HepG2 (cell line): ENCODE data around the gene GSDME. TPM values are rescaled to one million over a fixed set of nuclear protein-coding genes. Genes with fewer than 3 reads are reported as not detected.

Source experiments
- ATAC-seq: fragments of 200-7000 bp; cut with Tn5 transposase; 3 replicates; pipeline ENCODE4 v1.9.1; 2020; ENCODE audit warnings: mild to moderate bottlenecking, moderate library complexity
- BruUV-seq: library from RNA; stranded (reverse); fragments of 400-500 nt; replicated peaks from 2 replicates; lab custom pipeline; 2021; lab: Mats Ljungman, UMichigan
- CTCF ChIA-PET: fragments of 300-600 bp; formaldehyde crosslinking; extraction: SDS; loops from one replicate; lab custom pipeline; 2021; ENCODE audit warnings: low total read pairs, inconsistent platforms, low intra/inter-chr PET ratio; lab: Yijun Ruan, JAX
- POLR2A ChIA-PET: fragments of 350-600 bp; sonication (Branson Sonifier 250); formaldehyde crosslinking; loops from one replicate; lab custom pipeline; 2020; ENCODE audit warnings: antibody characterized with exemption, inconsistent platforms; lab: Yijun Ruan, JAX
- DNase-seq: peaks from one replicate; pipeline ENCODE4 v3.0.0-alpha.2; 2015; ENCODE audit warnings: low spot score
- FAIRE-seq: peaks from 3 replicates; lab custom pipeline; 2011; peaks lifted over from hg19 to GRCh38; lab: Jason Lieb, UNC
- H2AFZ ChIP-seq: one replicate; pipeline ENCODE4 v1.6.1; 2011; ENCODE audit warnings: low read length, inconsistent platforms
- H3K27ac ChIP-seq: fragments of 300-600 bp; 3 replicates; pipeline ENCODE4 v1.8.0; 2011; ENCODE audit warnings: mixed run types, mild to moderate bottlenecking, mixed read lengths, low read length, inconsistent platforms; ENCODE audit not compliant: insufficient read depth; ENCODE audit errors: extremely low read length
- H3K27me3 ChIP-seq, 2 experiments: fragments of 200-600 bp in 1 of 2; 2 replicates in 1 of 2; 3 replicates in 1 of 2; pipeline versions ENCODE4 v1.6.0 to v1.8.0; 2011; ENCODE audit warnings: low read length in 2 of 2, mild to moderate bottlenecking in 2 of 2, moderate library complexity in 2 of 2, inconsistent platforms in 1 of 2; ENCODE audit not compliant: insufficient read depth in 2 of 2, control insufficient read depth in 1 of 2
- H3K36me3 ChIP-seq, 2 experiments: fragments of 200-600 bp in 1 of 2; replicated peaks in 1 of 2; 2 replicates in 1 of 2; 3 replicates in 1 of 2; pipeline versions ENCODE4 v1.5.1 to v1.8.0; 2011; ENCODE audit warnings: low read length in 2 of 2, inconsistent platforms in 1 of 2; ENCODE audit not compliant: insufficient read depth in 2 of 2, control insufficient read depth in 1 of 2
- H3K4me1 ChIP-seq: 2 replicates; pipeline ENCODE4 v1.5.1; 2012; ENCODE audit warnings: low read length, inconsistent platforms; ENCODE audit not compliant: insufficient read depth
- H3K4me2 ChIP-seq: 2 replicates; pipeline ENCODE4 v1.6.0; 2011; ENCODE audit warnings: low read depth, low read length, inconsistent platforms
- H3K4me3 ChIP-seq, 3 experiments: fragments of 200-600 bp in 1 of 3; sonication (generic), shearing (Covaris generic) in 1 of 3; replicated peaks in 1 of 3; 2 replicates each; pipeline ENCODE4 v1.5.1; 2011 to 2016; ENCODE audit warnings: low read length in 3 of 3, inconsistent platforms in 2 of 3, low read depth in 2 of 3, mild to moderate bottlenecking in 2 of 3, control low read depth in 1 of 3, mixed read lengths in 1 of 3; ENCODE audit not compliant: insufficient read depth in 1 of 3
- H3K79me2 ChIP-seq: one replicate; pipeline ENCODE4 v1.6.1; 2011; ENCODE audit warnings: low read length, inconsistent platforms; ENCODE audit not compliant: insufficient read depth
- H3K9ac ChIP-seq: 2 replicates; pipeline ENCODE4 v1.6.0; 2011; ENCODE audit warnings: mild to moderate bottlenecking, low read depth, low read length, inconsistent platforms; ENCODE audit not compliant: insufficient read depth
- H3K9me3 ChIP-seq: 2 replicates; pipeline ENCODE4 v1.5.1; 2012; ENCODE audit warnings: mild to moderate bottlenecking, low read length
- H4K20me1 ChIP-seq: 2 replicates; pipeline ENCODE4 v1.6.0; 2011; ENCODE audit warnings: inconsistent platforms, mild to moderate bottlenecking, low read length, moderate library complexity; ENCODE audit not compliant: insufficient read depth
- AHR ChIP-seq: IDR thresholded peaks from 2 replicates; pipeline ENCODE4 v1.6.1; 2018; ENCODE audit warnings: missing genetic modification reagents, missing compliant biosample characterization
- ARNTL ChIP-seq: sonication (generic); formaldehyde crosslinking; IDR thresholded peaks from 2 replicates; pipeline ENCODE4 v1.4.0; 2020; ENCODE audit warnings: mild to moderate bottlenecking, missing genetic modification reagents
- CBX1 ChIP-seq: IDR thresholded peaks from one replicate; pipeline ENCODE4 v1.6.1; 2016; ENCODE audit warnings: antibody characterized with exemption, low read depth
- CHD4 ChIP-seq: fragments of 200-600 bp; sonication (generic); IDR thresholded peaks from 2 replicates; pipeline ENCODE4 v1.7.0; 2017; ENCODE audit warnings: mild to moderate bottlenecking, low read length, borderline replicate concordance
- IRX3 ChIP-seq: sonication (generic); formaldehyde crosslinking; IDR thresholded peaks from 2 replicates; pipeline ENCODE4 v1.8.1; 2023; ENCODE audit warnings: mild to moderate bottlenecking, low read depth, missing genetic modification reagents, borderline replicate concordance
- KDM5B ChIP-seq: sonication (generic); formaldehyde crosslinking; IDR thresholded peaks from 2 replicates; pipeline ENCODE4 v1.4.0; 2020; ENCODE audit warnings: missing genetic modification reagents, mild to moderate bottlenecking, borderline replicate concordance
- NBN ChIP-seq: fragments of 450-650 bp; conservative IDR thresholded peaks from 2 replicates; pipeline ENCODE4 v1.6.1; 2017
- NFE2L2 ChIP-seq: fragments of 150-350 bp; IDR thresholded peaks from 2 replicates; pipeline ENCODE4 v1.6.1; 2014; ENCODE audit warnings: low read length
- THAP8 ChIP-seq: sonication (generic); formaldehyde crosslinking; IDR thresholded peaks from 2 replicates; pipeline ENCODE4 v1.5.1; 2020; ENCODE audit warnings: missing genetic modification reagents, mild to moderate bottlenecking, borderline replicate concordance
- U2AF1 ChIP-seq: fragments of 200-400 bp; formaldehyde crosslinking; optimal IDR thresholded peaks from 2 replicates; pipeline ENCODE3; 2017; ENCODE audit warnings: mild to moderate bottlenecking, low read depth, low read length
- ZIK1 ChIP-seq: sonication (generic); formaldehyde crosslinking; IDR thresholded peaks from 2 replicates; pipeline ENCODE4 v1.5.0; 2020; ENCODE audit warnings: mild to moderate bottlenecking, low read depth, missing genetic modification reagents, borderline replicate concordance
- ZKSCAN1 ChIP-seq: fragments of 150-350 bp; IDR thresholded peaks from 2 replicates; pipeline ENCODE4 v1.6.1; 2014; ENCODE audit warnings: low read length
- ZNF337 ChIP-seq: sonication (generic); formaldehyde crosslinking; IDR thresholded peaks from 2 replicates; pipeline ENCODE4 v1.5.1; 2020; ENCODE audit warnings: missing genetic modification reagents, low read depth, mild to moderate bottlenecking, borderline replicate concordance
- ZNF484 ChIP-seq: sonication (generic); formaldehyde crosslinking; IDR thresholded peaks from 2 replicates; pipeline ENCODE4 v1.5.1; 2020; ENCODE audit warnings: mild to moderate bottlenecking, low read depth, missing genetic modification reagents, borderline replicate concordance
- ZNF850 ChIP-seq: sonication (generic); formaldehyde crosslinking; conservative IDR thresholded peaks from 2 replicates; pipeline ENCODE4 v1.9.0; 2021; ENCODE audit warnings: mild to moderate bottlenecking, missing genetic modification reagents
- ZSCAN25 ChIP-seq: sonication (generic); formaldehyde crosslinking; IDR thresholded peaks from 2 replicates; pipeline ENCODE4 v1.8.0; 2022; ENCODE audit warnings: mild to moderate bottlenecking, missing genetic modification reagents
- ZZZ3 ChIP-seq: sonication (generic); formaldehyde crosslinking; IDR thresholded peaks from 2 replicates; pipeline ENCODE4 v1.4.0; 2020; ENCODE audit warnings: missing genetic modification reagents, mild to moderate bottlenecking, borderline replicate concordance
- WGBS: methylation state at CpG from one replicate; pipeline ENCODE4 v1.1.6; 2017; ENCODE audit warnings: low lambda C conversion rate; 5-methylcytosine and 5-hydroxymethylcytosine counted together
- in situ Hi-C: cut with HindIII; loops from 2 replicates; pipeline ENCODE4 v1.10.0; 2017; ENCODE audit warnings: low pct_unique_long_range_greater_than_20kb; ENCODE audit not compliant: extremely low pct_ligation_motif_present
- intact Hi-C: fragments of 100-400 bp; cut with micrococcal nuclease; formaldehyde crosslinking; loops from one replicate; pipeline ENCODE4 v1.10.0; 2022; ENCODE audit not compliant: unreplicated experiment
- polyA plus RNA-seq, 8 experiments: library from polyadenylated mRNA; depleted of rRNA in 3 of 8; stranded (reverse) in 7 of 8; unstranded in 1 of 8; fragments of >200 nt; fragmentation: Illumina TruSeq in 4 of 8; extraction: Trizol in 4 of 8; gene quantifications; 2 replicates each; pipeline versions ENCODE4 v1.2.1 to v1.2.3, GENCODE V29; 2011 to 2016; ENCODE audit warnings: low read depth in 4 of 8, missing spikeins in 1 of 8, mixed read lengths in 1 of 8; ENCODE audit not compliant: insufficient read depth in 1 of 8
- total RNA-seq, 5 experiments: library from RNA; depleted of rRNA; stranded (reverse); fragments of >200 nt; fragmentation: Illumina TruSeq; extraction: Trizol; gene quantifications; 2 replicates each; pipeline ENCODE4 v1.2.3, GENCODE V29; 2016; ENCODE audit warnings: low read depth in 1 of 5
- TF ChIP-seq, protein P1 (sequence below): sonication (generic); formaldehyde crosslinking; IDR thresholded peaks from 2 replicates; pipeline ENCODE4 v1.5.1; 2020; ENCODE audit warnings: mild to moderate bottlenecking, missing genetic modification reagents, borderline replicate concordance

The GSDME gene
- total and polyA plus RNA-seq, 2 of the 13 experiments (the other 11 are each of a cell fraction or from before 2014, with no cell fraction given) = 19.2 to 28.2 TPM

GRCh38 chr7:24743471-24743870, 13.8 kb downstream of the GSDME start:
- Histone ChIP-seq H3K36me3 (peaks cover 0 to 8% of the 10 kb centered on the region in 2 experiments; a peak in 4 of 5 replicates), H3K4me3 (no peak overlapping the region), H3K9me3 (peaks cover 5% of the 10 kb centered on the region), H3K27ac (no peak overlapping the region), H3K79me2 (no peaks in the 10 kb centered on the region), H2AFZ (no peak overlapping the region), H3K27me3 (no peaks in the 10 kb centered on the region)
- ChIA-PET CTCF (no interaction called here), POLR2A (no interaction called here)
- 92% methylated on average over 6 of the region's 6 CpGs for WGBS
- no peak for ATAC-seq
- intact Hi-C loops = no loop called here
- TF ChIP-seq ZSCAN25 (CRISPR knock-in tag) = no peak
- no peak for TF ChIP-seq CHD4
- TF ChIP-seq NFE2L2 = no peak
- TF ChIP-seq, all 625 proteins: peak for 0
- FAIRE-seq (no peak), DNase-seq (no peak)
- no TSS peak for BruUV-seq
- H3K4me2 ChIP-seq = no peak overlapping the region
- H3K4me1 ChIP-seq = no peaks in the 10 kb centered on the region
- no peaks in the 10 kb centered on the region for H4K20me1 ChIP-seq
- no peak overlapping the region for H3K9ac ChIP-seq
- in situ Hi-C loops = no loop called here

GRCh38 chr7:24742506-24743162, 14.6 kb downstream of the GSDME start:
- no peak for ATAC-seq

More at GRCh38 chr7:24742506-24743162, 14.6 kb downstream of the GSDME start:
- FAIRE-seq (no peak), DNase-seq (no peak)
- intact Hi-C loops = no loop called here
- Histone ChIP-seq H3K4me2 (no peak overlapping the region), H3K4me3 (no peak overlapping the region), H3K36me3 (peaks cover 0 to 8% of the 10 kb centered on the region in 2 experiments; a peak in 4 of 5 replicates), H3K9me3 (peaks cover 7% of the 10 kb centered on the region), H2AFZ (no peak overlapping the region), H3K9ac (no peak overlapping the region), H3K27me3 (no peaks in the 10 kb centered on the region), H4K20me1 (no peaks in the 10 kb centered on the region), H3K79me2 (no peaks in the 10 kb centered on the region), H3K4me1 (no peaks in the 10 kb centered on the region), H3K27ac (no peak overlapping the region)
- POLR2A ChIA-PET = no interaction called here
- in situ Hi-C loops = no loop called here
- no TSS peak for BruUV-seq
- CTCF ChIA-PET = no interaction called here
- WGBS = 92% methylated on average over 8 of the region's 9 CpGs
- TF ChIP-seq ZZZ3 (CRISPR knock-in tag) = no peak
- no peak for TF ChIP-seq KDM5B
- no peak for TF ChIP-seq ZNF850 (CRISPR knock-in tag)
- no peak for TF ChIP-seq THAP8 (CRISPR knock-in tag)
- TF ChIP-seq ZNF337 (CRISPR knock-in tag) = no peak
- no peak for TF ChIP-seq ZNF484
- no peak for TF ChIP-seq U2AF1
- no peak for TF ChIP-seq ZKSCAN1
- no peak for TF ChIP-seq ARNTL (CRISPR knock-in tag)
- no peak for TF ChIP-seq AHR (CRISPR knock-in tag)
- TF ChIP-seq IRX3 (CRISPR knock-in tag) = no peak
- no peak for TF ChIP-seq ZIK1 (CRISPR knock-in tag)
- TF ChIP-seq, protein P1, sequence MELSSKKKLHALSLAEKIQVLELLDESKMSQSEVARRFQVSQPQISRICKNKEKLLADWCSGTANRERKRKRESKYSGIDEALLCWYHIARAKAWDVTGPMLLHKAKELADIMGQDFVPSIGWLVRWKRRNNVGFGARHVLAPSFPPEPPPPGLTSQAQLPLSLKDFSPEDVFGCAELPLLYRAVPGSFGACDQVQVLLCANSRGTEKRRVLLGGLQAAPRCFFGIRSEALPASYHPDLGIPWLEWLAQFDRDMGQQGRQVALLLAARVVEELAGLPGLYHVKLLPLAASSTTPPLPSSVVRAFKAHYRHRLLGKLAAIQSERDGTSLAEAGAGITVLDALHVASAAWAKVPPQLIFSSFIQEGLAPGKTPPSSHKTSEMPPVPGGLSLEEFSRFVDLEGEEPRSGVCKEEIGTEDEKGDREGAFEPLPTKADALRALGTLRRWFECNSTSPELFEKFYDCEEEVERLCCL = no peak
- no peak for TF ChIP-seq CBX1
- TF ChIP-seq NBN = no peak
